Keratinocyte (primary cell): ENCODE measurements around the gene CATSPER1.

Experiments used
- EZH2 ChIP-seq: IDR thresholded peaks from one replicate; pipeline ENCODE4 v1.6.1; 2012; ENCODE audit warnings: inconsistent platforms, mild to moderate bottlenecking, low read length, moderate library complexity
- TF ChIP-seq, protein P1 (sequence below), 3 experiments: IDR thresholded peaks in 1 of 3; conservative IDR thresholded peaks in 1 of 3; optimal IDR thresholded peaks in 1 of 3; 2 replicates in 2 of 3; 3 replicates in 1 of 3; pipeline versions ENCODE3 to v1.5.1; 2011; ENCODE audit warnings: low read length in 3 of 3, mild to moderate bottlenecking in 3 of 3, moderate library complexity in 2 of 3, control low read depth in 1 of 3, inconsistent platforms in 1 of 3; ENCODE audit not compliant: insufficient read depth in 2 of 3; ENCODE audit errors: extremely low read depth in 1 of 3

- TF ChIP-seq, protein P1, sequence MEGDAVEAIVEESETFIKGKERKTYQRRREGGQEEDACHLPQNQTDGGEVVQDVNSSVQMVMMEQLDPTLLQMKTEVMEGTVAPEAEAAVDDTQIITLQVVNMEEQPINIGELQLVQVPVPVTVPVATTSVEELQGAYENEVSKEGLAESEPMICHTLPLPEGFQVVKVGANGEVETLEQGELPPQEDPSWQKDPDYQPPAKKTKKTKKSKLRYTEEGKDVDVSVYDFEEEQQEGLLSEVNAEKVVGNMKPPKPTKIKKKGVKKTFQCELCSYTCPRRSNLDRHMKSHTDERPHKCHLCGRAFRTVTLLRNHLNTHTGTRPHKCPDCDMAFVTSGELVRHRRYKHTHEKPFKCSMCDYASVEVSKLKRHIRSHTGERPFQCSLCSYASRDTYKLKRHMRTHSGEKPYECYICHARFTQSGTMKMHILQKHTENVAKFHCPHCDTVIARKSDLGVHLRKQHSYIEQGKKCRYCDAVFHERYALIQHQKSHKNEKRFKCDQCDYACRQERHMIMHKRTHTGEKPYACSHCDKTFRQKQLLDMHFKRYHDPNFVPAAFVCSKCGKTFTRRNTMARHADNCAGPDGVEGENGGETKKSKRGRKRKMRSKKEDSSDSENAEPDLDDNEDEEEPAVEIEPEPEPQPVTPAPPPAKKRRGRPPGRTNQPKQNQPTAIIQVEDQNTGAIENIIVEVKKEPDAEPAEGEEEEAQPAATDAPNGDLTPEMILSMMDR (optimal IDR thresholded peaks at IDR 0.05 in 1 of 3, IDR thresholded peaks at IDR 0.05 in 1 of 3, conservative IDR thresholded peaks at IDR 0.05 in 1 of 3; ENCODE audit: extremely low read depth in 1 of 3, insufficient read depth in 2 of 3, low read length in 3 of 3) = no peak
- TF ChIP-seq EZH2 = no peak
Observed at GRCh38 chr11:66015454-66015881, 10.8 kb downstream of the CATSPER1 start.
